T-cell (primary cell): ENCODE results near the gene RASA1. TPM values are rescaled to one million over a fixed set of nuclear protein-coding genes. Genes with fewer than 3 reads are reported as not detected.

ENCODE experiments used
- ATAC-seq, 4 experiments: fragments of 200-7000 bp in 3 of 4; fragments of 150-1000 bp in 1 of 4; cut with Tn5 transposase; replicated peaks in 1 of 4; 1 replicate in 3 of 4; 2 replicates in 1 of 4; pipeline ENCODE4 v1.10.0; 2021; ENCODE audit warnings: moderate library complexity in 3 of 4, mild to moderate bottlenecking in 2 of 4, moderate number of reproducible peaks in 1 of 4
- CTCF ChIA-PET, 2 donors: fragments of 300-600 bp; sonication (Branson Sonifier 250); formaldehyde crosslinking; loops; one replicate each; lab custom pipeline; 2022; ENCODE audit warnings: antibody characterized with exemption in 2 of 2; lab: Charles Lee
- POLR2A ChIA-PET, 2 donors: fragments of 300-600 bp; sonication (Branson Sonifier 250); formaldehyde crosslinking; loops; one replicate each; lab custom pipeline; 2022; ENCODE audit warnings: antibody characterized with exemption in 2 of 2; lab: Charles Lee
- DNase-seq, 35 experiments: peaks; one replicate each; pipeline versions ENCODE4 v3.0.0 to v3.0.0-alpha.2; 2013 to 2023
- H3K27ac ChIP-seq: one replicate; pipeline ENCODE4 v1.5.1; 2013; ENCODE audit warnings: low read length
- H3K27me3 ChIP-seq, 2 experiments: replicated peaks in 1 of 2; 1 replicate in 1 of 2; 2 replicates in 1 of 2; pipeline versions ENCODE4 v1.6.1 to v1.7.0; 2013; ENCODE audit warnings: low read length in 1 of 2, mixed read lengths in 1 of 2; ENCODE audit not compliant: control insufficient read depth in 2 of 2, insufficient read depth in 2 of 2; ENCODE audit errors: extremely low read depth in 1 of 2
- H3K36me3 ChIP-seq, 2 donors: 1 replicate in 1 of 2; 2 replicates in 1 of 2; pipeline versions ENCODE4 v1.6.1 to v1.7.0; 2013; ENCODE audit warnings: low read length in 1 of 2; ENCODE audit not compliant: control insufficient read depth in 2 of 2, insufficient read depth in 1 of 2; ENCODE audit errors: extremely low read depth in 1 of 2
- H3K4me1 ChIP-seq, 2 experiments: 1 replicate in 1 of 2; 2 replicates in 1 of 2; pipeline versions ENCODE4 v1.6.1 to v1.7.0; 2013; ENCODE audit warnings: low read length in 2 of 2, mixed read lengths in 1 of 2; ENCODE audit not compliant: insufficient read depth in 2 of 2, control insufficient read depth in 1 of 2; ENCODE audit errors: extremely low read depth in 1 of 2
- H3K4me3 ChIP-seq, 2 donors: 1 replicate in 1 of 2; 2 replicates in 1 of 2; pipeline versions ENCODE4 v1.5.1 to v1.7.0; 2013; ENCODE audit warnings: mild to moderate bottlenecking in 2 of 2, low read length in 1 of 2, moderate library complexity in 1 of 2; ENCODE audit not compliant: control insufficient read depth in 1 of 2; ENCODE audit errors: extremely low read depth in 1 of 2
- H3K9me3 ChIP-seq: 2 replicates; pipeline ENCODE4 v1.7.0; 2013
- H3K27ac Mint-ChIP-seq, 2 donors: one replicate each; pipeline ENCODE4 v1.8.0; 2020 to 2021; ENCODE audit warnings: mild to moderate bottlenecking in 2 of 2, mixed read lengths in 2 of 2
- H3K27me3 Mint-ChIP-seq, 2 donors: one replicate each; pipeline ENCODE4 v1.8.0; 2021 to 2022; ENCODE audit warnings: mixed read lengths in 2 of 2
- H3K36me3 Mint-ChIP-seq: one replicate; pipeline ENCODE4 v1.8.0; 2021; ENCODE audit warnings: mixed read lengths
- H3K4me1 Mint-ChIP-seq, 3 donors: one replicate each; pipeline ENCODE4 v1.8.0; 2020 to 2022; ENCODE audit warnings: mixed read lengths in 3 of 3, mild to moderate bottlenecking in 1 of 3
- H3K4me3 Mint-ChIP-seq, 3 donors: one replicate each; pipeline ENCODE4 v1.8.0; 2020 to 2022; ENCODE audit warnings: mild to moderate bottlenecking in 3 of 3, mixed read lengths in 3 of 3, moderate library complexity in 3 of 3
- H3K9me3 Mint-ChIP-seq, 3 donors: one replicate each; pipeline ENCODE4 v1.8.0; 2020 to 2022; ENCODE audit warnings: mixed read lengths in 3 of 3
- WGBS: methylation state at CpG from one replicate; pipeline ENCODE4 v1.1.5; 2013; ENCODE audit warnings: missing lambda C conversion rate; ENCODE audit not compliant: insufficient coverage; 5-methylcytosine and 5-hydroxymethylcytosine counted together
- total RNA-seq, 35 experiments: library from RNA in 6 of 35; stranded (reverse) in 6 of 35; fragments of 120-200 nt in 1 of 35; gene quantifications; one replicate each; pipeline versions ENCODE4 v1.2.1 to v1.2.4 and lab custom pipeline; 2013 to 2026

RASA1 gene
- total RNA-seq, 5 donors from 2014 or later (not counting 1 experiment from before 2014, with no cell fraction given), result 23.9 to 32.5 (median 24.7) TPM

- Mint-ChIP-seq H3K4me1 (no peaks in the 10 kb centered on the region), H3K9me3 (no peaks in the 10 kb centered on the region), H3K27ac (no peak overlapping the region), H3K4me3 (no peak overlapping the region), H3K36me3 (no peaks in the 10 kb centered on the region), H3K27me3 (peaks cover 8 to 20% of the 10 kb centered on the region in 2 donors)
- DNase-seq, result no peak
- no peak for ATAC-seq
- POLR2A ChIA-PET, result no interaction called here
- Histone ChIP-seq H3K27ac (no peak overlapping the region), H3K27me3 (peaks cover 0 to 3% of the 10 kb centered on the region in 2 experiments), H3K36me3 (no peaks in the 10 kb centered on the region), H3K4me1 (no peaks in the 10 kb centered on the region), H3K9me3 (no peaks in the 10 kb centered on the region), H3K4me3 (no peak overlapping the region)
- CTCF ChIA-PET, result no interaction called here
- no CpG with 5 or more reads among the region's 2 CpGs for WGBS
These were observed 164.8 kb downstream of the RASA1 start for GRCh38 chr5:87432460-87432859.

GRCh38 chr5:87433945-87434344 lies 166.3 kb downstream of the RASA1 start:
- H3K36me3 Mint-ChIP-seq, result no peaks in the 10 kb centered on the region

GRCh38 chr5:87434461-87434860 lies 166.8 kb downstream of the RASA1 start:
- ATAC-seq (no peak), DNase-seq (no peak)
- H3K9me3 Mint-ChIP-seq, result no peaks in the 10 kb centered on the region
- H3K27me3 ChIP-seq, result peaks cover 0 to 3% of the 10 kb centered on the region in 2 experiments
- no peak overlapping the region for H3K27ac ChIP-seq
- H3K4me1 Mint-ChIP-seq, result no peaks in the 10 kb centered on the region
- no CpG with 5 or more reads among the region's 1 CpG for WGBS
- H3K27ac Mint-ChIP-seq, result no peak overlapping the region
- peaks cover 7 to 16% of the 10 kb centered on the region in 2 donors for H3K27me3 Mint-ChIP-seq
- H3K36me3 ChIP-seq, result no peaks in the 10 kb centered on the region
- H3K4me3 ChIP-seq, result no peak overlapping the region
- ChIA-PET CTCF (no interaction called here), POLR2A (no interaction called here)
- no peaks in the 10 kb centered on the region for H3K4me1 ChIP-seq
- no peak overlapping the region for H3K4me3 Mint-ChIP-seq
- H3K36me3 Mint-ChIP-seq, result no peaks in the 10 kb centered on the region
- no peaks in the 10 kb centered on the region for H3K9me3 ChIP-seq

More at GRCh38 chr5:87433945-87434344, 166.3 kb downstream of the RASA1 start:
- H3K4me3 ChIP-seq, result no peak overlapping the region
- Mint-ChIP-seq H3K4me3 (no peak overlapping the region), H3K27me3 (peaks cover 8 to 18% of the 10 kb centered on the region in 2 donors), H3K4me1 (no peaks in the 10 kb centered on the region), H3K27ac (no peak overlapping the region), H3K9me3 (no peaks in the 10 kb centered on the region)
- ChIA-PET POLR2A (no interaction called here), CTCF (no interaction called here)
- H3K36me3 ChIP-seq, result no peaks in the 10 kb centered on the region
- 80% methylated on average over 1 of the region's 1 CpG for WGBS
- no peaks in the 10 kb centered on the region for H3K4me1 ChIP-seq
- H3K27me3 ChIP-seq, result peaks cover 0 to 3% of the 10 kb centered on the region in 2 experiments
- DNase-seq, result no peak
- ATAC-seq, result no peak
- H3K9me3 ChIP-seq, result no peaks in the 10 kb centered on the region
- H3K27ac ChIP-seq, result no peak overlapping the region

- WGBS, result no CpG with 5 or more reads among the region's 2 CpGs
- no peaks in the 10 kb centered on the region for H3K4me1 Mint-ChIP-seq
- ATAC-seq, result no peak
- no peak for DNase-seq
- Histone ChIP-seq H3K27me3 (peaks cover 0 to 3% of the 10 kb centered on the region in 2 experiments), H3K36me3 (no peaks in the 10 kb centered on the region), H3K9me3 (no peaks in the 10 kb centered on the region), H3K4me3 (no peak overlapping the region), H3K4me1 (no peaks in the 10 kb centered on the region), H3K27ac (no peak overlapping the region)
- CTCF ChIA-PET, result no interaction called here
- peaks cover 10 to 17% of the 10 kb centered on the region in 2 donors for H3K27me3 Mint-ChIP-seq
- H3K4me3 Mint-ChIP-seq, result no peak overlapping the region
- H3K27ac Mint-ChIP-seq, result no peak overlapping the region
- POLR2A ChIA-PET, result interaction anchor here in 1 of 2 donors (0.6 kb wide), 1 partner anchor 1261 kb away, joined by 13 read pairs; no protein-coding TSS in a partner anchor
- H3K36me3 Mint-ChIP-seq, result no peaks in the 10 kb centered on the region
- H3K9me3 Mint-ChIP-seq, result no peaks in the 10 kb centered on the region
These were observed 167.5 kb downstream of the RASA1 start for GRCh38 chr5:87435144-87435694.

- CTCF ChIA-PET, result no interaction called here
- Histone ChIP-seq H3K4me3 (no peak overlapping the region), H3K36me3 (no peaks in the 10 kb centered on the region), H3K4me1 (peaks cover 0 to 4% of the 10 kb centered on the region in 2 experiments), H3K27me3 (peaks cover 0 to 6% of the 10 kb centered on the region in 2 experiments), H3K27ac (no peak overlapping the region), H3K9me3 (no peaks in the 10 kb centered on the region)
- Mint-ChIP-seq H3K4me3 (no peak overlapping the region), H3K36me3 (no peaks in the 10 kb centered on the region), H3K9me3 (no peaks in the 10 kb centered on the region), H3K27me3 (peaks cover 4 to 13% of the 10 kb centered on the region in 2 donors), H3K4me1 (peaks cover 0 to 6% (median 0%) of the 10 kb centered on the region in 3 donors), H3K27ac (no peak overlapping the region)
- POLR2A ChIA-PET, result interaction anchor here in 1 of 2 donors (0.5 kb wide), 1 partner anchor 216 kb away, joined by 13 read pairs; no protein-coding TSS in a partner anchor
- WGBS, result no CpG with 5 or more reads among the region's 1 CpG
- no peak for DNase-seq
- ATAC-seq, result no peak
These were observed 170.0 kb downstream of the RASA1 start for GRCh38 chr5:87437724-87438123.

GRCh38 chr5:87438231-87438630 lies 170.5 kb downstream of the RASA1 start:
- CTCF ChIA-PET, result no interaction called here
- Histone ChIP-seq H3K27ac (no peak overlapping the region), H3K27me3 (peaks cover 0 to 6% of the 10 kb centered on the region in 2 experiments), H3K4me1 (peaks cover 0 to 4% of the 10 kb centered on the region in 2 experiments), H3K4me3 (no peak overlapping the region), H3K36me3 (no peaks in the 10 kb centered on the region), H3K9me3 (no peaks in the 10 kb centered on the region)
- H3K4me1 Mint-ChIP-seq, result peaks cover 0 to 6% (median 0%) of the 10 kb centered on the region in 3 donors
- H3K36me3 Mint-ChIP-seq, result no peaks in the 10 kb centered on the region
- POLR2A ChIA-PET, result no interaction called here
- H3K9me3 Mint-ChIP-seq, result no peaks in the 10 kb centered on the region
- no peak overlapping the region for H3K27ac Mint-ChIP-seq
- peaks cover 4 to 14% of the 10 kb centered on the region in 2 donors for H3K27me3 Mint-ChIP-seq
- no peak for DNase-seq
- H3K4me3 Mint-ChIP-seq, result no peak overlapping the region
- no CpG with 5 or more reads among the region's 2 CpGs for WGBS
- no peak for ATAC-seq
